ENCODE data around the gene CHTF18. TPM values are rescaled to one million over a fixed set of nuclear protein-coding genes. Genes with fewer than 3 reads are reported as not detected.
"Not testable (repeated sequence)": the region's sequence is repeated elsewhere in the genome, so short reads cannot be mapped to it uniquely, and the experiment has no call there.

The CHTF18 gene
- total and polyA plus RNA-seq, 2 experiments from 2014 or later = 9.7 to 18.1 TPM

GRCh38 chr16:740764-741505 is 47.5 kb upstream of the CHTF18 start, which contains the start of gene CIAO3:
Gene CIAO3, minus strand, starts transcription at chr16:740997. Its CDS starts 12 bp downstream, at chr16:740985.
- Histone ChIP-seq H3K27ac (peak within 1 kb of the TSS; percentile 79), H3K4me3 (peak within 1 kb of the TSS; percentile 91), H3K79me2 (peaks cover 13% of the 10 kb centered on the region), H3K4me2 (peak within 1 kb of the TSS; percentile 99), H4K20me1 (ENCODE audit: insufficient read depth, poor library complexity, severe bottlenecking) (no peaks in the 10 kb centered on the region), H3K9me2 (replicated peaks; ENCODE audit: insufficient read depth) (no peaks in the 10 kb centered on the region), H3K4me1 (ENCODE audit: insufficient read depth) (peaks cover 11% of the 10 kb centered on the region), H3K9me3 (ENCODE audit: low read depth) (no peaks in the 10 kb centered on the region), H3K36me3 (replicated peaks; ENCODE audit: insufficient read depth, low read depth) (no peaks in the 10 kb centered on the region), H2AFZ (peak within 1 kb of the TSS; percentile 84), H3K27me3 (no peaks in the 10 kb centered on the region)
- WGBS (ENCODE audit: low lambda C conversion rate, missing lambda C conversion rate) = 2% methylated on average over 51 of the region's 79 CpGs
- TF ChIP-seq EZH2phosphoT487 (IDR thresholded peaks at IDR 0.05; ENCODE audit: low read depth, severe bottlenecking, unreplicated experiment) (no peak), CTCF (IDR thresholded peaks at IDR 0.05; ENCODE audit: poor library complexity) (peak; percentile 85), EZH2 (IDR thresholded peaks at IDR 0.05; ENCODE audit: borderline replicate concordance) (no peak)
- DNase-seq (ENCODE audit: low spot score) = peak; percentile 97

GRCh38 chr16:741986-742629 is 46.3 kb upstream of the CHTF18 start:
- Histone ChIP-seq H3K27ac (no peak overlapping the region), H3K4me3 (no peak overlapping the region), H3K9me2 (replicated peaks; ENCODE audit: insufficient read depth) (no peaks in the 10 kb centered on the region), H4K20me1 (ENCODE audit: insufficient read depth, poor library complexity, severe bottlenecking) (no peaks in the 10 kb centered on the region), H3K4me1 (ENCODE audit: insufficient read depth) (peaks cover 11% of the 10 kb centered on the region), H3K9me3 (ENCODE audit: low read depth) (no peaks in the 10 kb centered on the region), H3K27me3 (no peaks in the 10 kb centered on the region), H2AFZ (no peak overlapping the region), H3K79me2 (peaks cover 13% of the 10 kb centered on the region), H3K36me3 (replicated peaks; ENCODE audit: insufficient read depth, low read depth) (no peaks in the 10 kb centered on the region), H3K4me2 (peak overlapping the region; percentile 93)
- DNase-seq (ENCODE audit: low spot score) = no peak
- TF ChIP-seq CTCF (IDR thresholded peaks at IDR 0.05; ENCODE audit: poor library complexity) = no peak
- no peak for TF ChIP-seq EZH2phosphoT487 (IDR thresholded peaks at IDR 0.05; ENCODE audit: low read depth, severe bottlenecking, unreplicated experiment)
- TF ChIP-seq EZH2 (IDR thresholded peaks at IDR 0.05; ENCODE audit: borderline replicate concordance) = no peak
- 93% methylated on average over 15 of the region's 15 CpGs for WGBS (ENCODE audit: low lambda C conversion rate, missing lambda C conversion rate)

- not testable (repeated sequence) for H4K20me1 ChIP-seq (ENCODE audit: insufficient read depth, poor library complexity, severe bottlenecking); H3K27ac ChIP-seq; H3K36me3 ChIP-seq (replicated peaks; ENCODE audit: insufficient read depth, low read depth); H3K27me3 ChIP-seq; H3K4me3 ChIP-seq; H3K9me2 ChIP-seq (replicated peaks; ENCODE audit: insufficient read depth); H3K4me2 ChIP-seq; H3K9me3 ChIP-seq (ENCODE audit: low read depth); H2AFZ ChIP-seq; DNase-seq (ENCODE audit: low spot score)
- Histone ChIP-seq H3K79me2 (peaks cover 13% of the 10 kb centered on the region), H3K4me1 (ENCODE audit: insufficient read depth) (peaks cover 11% of the 10 kb centered on the region)
- 90% methylated on average over 14 of the region's 14 CpGs for WGBS (ENCODE audit: low lambda C conversion rate, missing lambda C conversion rate)
These were observed 45.5 kb upstream of the CHTF18 start for GRCh38 chr16:742894-743293.

- Histone ChIP-seq H3K36me3 (replicated peaks; ENCODE audit: insufficient read depth, low read depth) (no peaks in the 10 kb centered on the region), H2AFZ (no peak overlapping the region), H3K79me2 (peaks cover 13% of the 10 kb centered on the region), H3K4me1 (ENCODE audit: insufficient read depth) (peaks cover 11% of the 10 kb centered on the region), H3K4me3 (no peak overlapping the region), H3K4me2 (no peak overlapping the region), H4K20me1 (ENCODE audit: insufficient read depth, poor library complexity, severe bottlenecking) (no peaks in the 10 kb centered on the region), H3K9me2 (replicated peaks; ENCODE audit: insufficient read depth) (no peaks in the 10 kb centered on the region), H3K27me3 (no peaks in the 10 kb centered on the region), H3K27ac (no peak overlapping the region), H3K9me3 (ENCODE audit: low read depth) (no peaks in the 10 kb centered on the region)
- TF ChIP-seq EZH2 (IDR thresholded peaks at IDR 0.05; ENCODE audit: borderline replicate concordance) (no peak), CTCF (IDR thresholded peaks at IDR 0.05; ENCODE audit: poor library complexity) (no peak), EZH2phosphoT487 (IDR thresholded peaks at IDR 0.05; ENCODE audit: low read depth, severe bottlenecking, unreplicated experiment) (no peak)
- WGBS (ENCODE audit: low lambda C conversion rate, missing lambda C conversion rate) = 87% methylated on average over 20 of the region's 21 CpGs
- no peak for DNase-seq (ENCODE audit: low spot score)
These were observed 44.5 kb upstream of the CHTF18 start for GRCh38 chr16:743794-744500.
